ENCODE data around the gene CCNK.

The CCNK gene

GRCh38 chr14:99507860-99508640 lies 26.8 kb downstream of the CCNK start:
- FAIRE-seq (no peak), DNase-seq (ENCODE audit: insufficient read length, low spot score) (no peak)
- no peak for TF ChIP-seq POLR2A (IDR thresholded peaks at IDR 0.05; ENCODE audit: low read depth, low read length)

DNA sequence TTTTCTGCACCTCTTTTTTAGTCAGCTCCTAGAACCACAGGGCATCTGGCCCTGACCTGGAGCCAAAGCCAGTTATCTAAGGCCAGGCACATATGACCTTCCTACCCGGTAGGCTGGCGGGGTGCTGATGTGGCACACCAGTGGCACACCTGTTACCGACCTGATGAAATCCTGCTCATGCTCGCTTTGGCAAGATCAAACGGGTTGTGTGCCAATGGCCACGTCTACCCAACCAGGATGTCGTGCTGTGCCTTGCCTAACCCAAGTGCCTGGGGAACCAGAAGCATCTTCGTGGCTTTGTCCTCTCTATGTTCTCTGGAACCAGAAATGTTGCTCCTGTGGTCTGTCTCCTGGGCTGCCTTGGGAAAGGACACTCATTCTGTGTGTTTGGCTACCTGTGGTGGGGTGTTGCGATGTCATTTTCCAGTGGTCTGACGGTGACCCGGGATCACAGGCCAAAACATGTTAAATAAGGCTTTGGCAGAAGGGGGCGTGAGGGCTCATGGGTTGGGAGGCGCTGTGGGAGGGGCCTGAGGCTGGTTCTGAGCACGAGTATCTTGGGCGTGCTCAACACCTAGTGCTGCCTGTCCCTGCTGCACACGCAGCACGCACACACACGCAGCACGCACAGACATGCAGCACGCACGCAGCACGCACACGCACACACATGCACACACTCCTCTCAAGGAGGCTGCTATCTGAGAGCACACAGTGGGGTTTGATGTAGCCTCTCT lies 27.9 kb downstream of the CCNK start:
- TF ChIP-seq POLR2A (IDR thresholded peaks at IDR 0.05; ENCODE audit: low read depth, low read length): no peak

DNA sequence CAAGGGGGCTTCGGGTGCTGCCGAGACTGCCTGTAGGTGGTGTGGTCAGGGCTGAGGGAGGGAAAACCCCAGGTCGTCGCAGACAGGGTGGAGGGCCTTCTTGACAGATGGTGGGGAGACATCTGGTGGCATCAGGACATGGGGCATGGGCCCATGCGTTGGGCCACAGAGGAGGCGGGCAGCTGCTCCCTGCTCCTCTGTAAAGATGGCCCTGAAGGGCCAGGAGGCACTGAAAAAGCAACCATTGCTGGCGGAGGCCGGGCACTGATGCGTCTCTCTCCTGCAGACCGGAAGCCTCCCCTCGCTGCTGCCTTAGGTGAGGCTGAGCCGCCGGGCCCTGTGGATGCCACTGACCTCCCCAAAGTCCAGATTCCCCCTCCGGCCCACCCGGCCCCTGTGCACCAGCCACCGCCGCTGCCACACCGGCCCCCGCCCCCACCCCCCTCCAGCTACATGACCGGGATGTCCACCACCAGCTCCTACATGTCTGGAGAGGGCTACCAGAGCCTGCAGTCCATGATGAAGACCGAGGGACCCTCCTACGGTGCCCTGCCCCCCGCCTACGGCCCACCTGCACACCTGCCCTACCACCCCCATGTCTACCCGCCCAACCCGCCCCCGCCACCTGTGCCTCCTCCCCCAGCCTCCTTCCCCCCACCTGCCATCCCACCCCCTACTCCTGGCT lies 28.8 kb downstream of the CCNK start:
- no peak for TF ChIP-seq POLR2A (IDR thresholded peaks at IDR 0.05; ENCODE audit: low read depth, low read length)
- no peak for FAIRE-seq
- DNase-seq (ENCODE audit: insufficient read length, low spot score): no peak

More for the DNA sequence above, 27.9 kb downstream of the CCNK start:
- no peak for FAIRE-seq
- no peak for DNase-seq (ENCODE audit: insufficient read length, low spot score)

DNA sequence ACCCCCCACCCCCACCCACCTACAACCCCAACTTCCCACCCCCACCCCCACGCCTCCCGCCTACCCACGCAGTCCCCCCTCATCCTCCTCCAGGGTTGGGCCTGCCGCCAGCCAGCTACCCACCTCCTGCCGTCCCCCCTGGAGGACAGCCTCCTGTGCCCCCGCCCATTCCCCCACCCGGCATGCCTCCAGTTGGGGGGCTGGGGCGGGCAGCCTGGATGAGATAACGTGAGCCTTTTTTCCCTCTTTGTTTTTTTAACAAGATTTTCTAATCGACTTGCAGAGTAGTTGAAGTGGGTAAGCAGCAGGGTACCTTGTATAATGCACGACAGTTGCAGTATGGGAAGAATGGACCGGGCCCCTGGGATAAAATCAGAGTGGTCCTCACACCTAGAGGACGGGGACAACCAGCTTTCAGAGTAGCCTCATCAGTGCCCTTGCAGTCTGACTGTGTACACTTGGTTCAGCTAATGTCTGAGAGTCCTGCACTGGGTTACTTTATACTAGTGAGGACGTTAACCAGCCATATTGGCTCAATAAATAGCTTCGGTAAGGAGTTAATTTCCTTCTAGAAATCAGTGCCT lies 29.4 kb downstream of the CCNK start:
- TF ChIP-seq POLR2A (IDR thresholded peaks at IDR 0.05; ENCODE audit: low read depth, low read length): no peak
- FAIRE-seq (no peak), DNase-seq (ENCODE audit: insufficient read length, low spot score) (no peak)

GRCh38 chr14:99511421-99512109 lies 30.4 kb downstream of the CCNK start:
- FAIRE-seq (no peak), DNase-seq (ENCODE audit: insufficient read length, low spot score) (no peak)
- no peak for TF ChIP-seq POLR2A (IDR thresholded peaks at IDR 0.05; ENCODE audit: low read depth, low read length)

DNA sequence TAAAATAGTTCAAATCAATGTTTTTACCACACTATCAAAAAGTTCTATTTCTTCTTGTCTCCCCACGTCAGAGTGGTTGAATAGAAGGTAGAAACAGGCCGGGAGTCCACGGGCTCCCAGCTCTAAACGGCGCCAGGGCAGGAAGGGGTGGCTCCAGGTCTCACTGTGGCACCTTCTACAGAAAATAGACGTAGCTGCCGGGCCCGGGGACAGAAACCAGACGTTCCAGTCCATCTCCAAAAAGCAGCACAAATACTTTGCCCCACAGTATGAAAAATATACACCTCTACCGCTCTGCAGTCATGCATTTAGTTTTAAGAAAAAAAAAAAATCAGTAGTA lies 30.9 kb downstream of the CCNK start:
- no peak for DNase-seq (ENCODE audit: insufficient read length, low spot score)
- FAIRE-seq: no peak
- TF ChIP-seq POLR2A (IDR thresholded peaks at IDR 0.05; ENCODE audit: low read depth, low read length): no peak

DNA sequence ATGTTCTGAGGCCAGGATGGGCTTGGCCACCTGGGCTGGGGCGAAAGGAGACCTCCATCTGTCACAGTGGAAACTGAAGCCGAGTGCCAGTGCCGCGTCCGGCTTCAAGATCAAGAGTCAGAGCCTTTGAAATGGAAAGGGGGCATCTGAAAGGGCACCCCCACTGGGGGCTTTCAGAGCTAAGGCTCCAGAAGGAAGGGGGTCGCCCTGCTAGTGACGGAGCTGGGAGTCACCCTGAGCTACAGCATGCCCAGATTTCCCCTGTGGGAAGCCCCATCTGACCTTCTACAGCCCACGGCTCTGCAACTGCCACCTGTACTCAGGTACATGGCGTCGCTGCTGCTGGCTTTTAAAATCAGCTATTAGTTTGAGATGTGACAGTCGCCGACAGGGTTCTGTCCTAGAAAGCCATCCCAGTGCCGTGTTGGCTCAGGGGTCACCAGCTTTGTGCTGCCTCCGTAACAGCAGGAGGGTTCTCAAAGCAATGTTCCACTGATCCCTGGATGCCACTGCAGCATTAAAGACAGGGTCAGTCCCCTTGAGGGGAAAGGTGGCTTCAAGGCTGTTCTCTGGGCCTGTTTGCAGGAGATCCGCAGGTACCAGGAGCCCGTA lies 31.5 kb downstream of the CCNK start:
- FAIRE-seq (no peak), DNase-seq (ENCODE audit: insufficient read length, low spot score) (no peak)
- TF ChIP-seq POLR2A (IDR thresholded peaks at IDR 0.05; ENCODE audit: low read depth, low read length): no peak

GRCh38 chr14:99513183-99513694 lies 32.0 kb downstream of the CCNK start:
- no peak for TF ChIP-seq POLR2A (IDR thresholded peaks at IDR 0.05; ENCODE audit: low read depth, low read length)
- no peak for FAIRE-seq

GRCh38 chr14:99513946-99514551 lies 32.8 kb downstream of the CCNK start:
- FAIRE-seq (no peak), DNase-seq (ENCODE audit: insufficient read length, low spot score) (no peak)
- TF ChIP-seq POLR2A (IDR thresholded peaks at IDR 0.05; ENCODE audit: low read depth, low read length): no peak

More at GRCh38 chr14:99513183-99513694, 32.0 kb downstream of the CCNK start:
- no peak for DNase-seq (ENCODE audit: insufficient read length, low spot score)

DNA sequence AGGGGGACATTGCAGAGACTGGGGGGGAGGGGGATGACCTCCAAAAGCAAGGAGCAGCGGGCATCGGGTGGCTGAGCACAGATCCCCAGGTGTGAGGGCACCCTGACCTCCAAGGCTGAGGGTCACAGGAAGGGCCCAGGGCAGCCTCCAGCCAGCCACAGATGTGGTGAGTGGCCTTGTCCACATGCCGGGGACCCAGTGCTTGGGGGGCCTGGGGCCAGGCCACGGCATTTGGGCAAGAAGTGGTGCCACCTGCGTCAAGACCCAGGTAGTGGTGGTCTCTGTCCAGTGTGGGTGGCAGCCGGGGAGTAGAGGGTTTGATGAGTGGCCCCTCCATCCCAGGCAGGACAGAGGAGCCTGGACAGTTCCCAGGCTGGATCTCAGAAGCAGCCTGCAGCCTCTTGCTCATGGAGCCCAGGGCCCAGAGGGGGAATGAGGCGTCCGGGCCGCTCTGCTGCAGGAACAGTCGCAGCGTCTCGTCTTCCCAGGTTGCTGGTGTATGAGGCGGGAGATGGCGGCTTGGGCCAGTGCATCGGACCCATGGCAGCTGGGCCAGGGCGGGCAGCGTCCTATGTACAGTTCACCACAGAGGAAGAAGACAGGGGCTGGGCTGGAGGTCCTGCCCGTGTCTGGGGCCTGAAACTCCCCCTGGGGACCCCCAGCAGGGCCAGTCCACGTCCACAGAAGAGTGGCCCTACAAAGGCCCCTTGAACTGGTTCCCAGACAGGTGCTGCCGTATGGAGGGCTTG lies 33.5 kb downstream of the CCNK start:
- FAIRE-seq: no peak
- no peak for DNase-seq (ENCODE audit: insufficient read length, low spot score)
- no peak for TF ChIP-seq POLR2A (IDR thresholded peaks at IDR 0.05; ENCODE audit: low read depth, low read length)

- no peak for DNase-seq (ENCODE audit: insufficient read length, low spot score)
- no peak for TF ChIP-seq POLR2A (IDR thresholded peaks at IDR 0.05; ENCODE audit: low read depth, low read length)
- FAIRE-seq: no peak
Measured at GRCh38 chr14:99515301-99516155, 34.3 kb downstream of the CCNK start.
